ENCODE measurements around the gene ULK2. TPM values are rescaled to one million over a fixed set of nuclear protein-coding genes. Genes with fewer than 3 reads are reported as not detected.

ULK2 gene
- total RNA-seq, 2 experiments from 2014 or later = 14.4 to 17.2 TPM

DNA sequence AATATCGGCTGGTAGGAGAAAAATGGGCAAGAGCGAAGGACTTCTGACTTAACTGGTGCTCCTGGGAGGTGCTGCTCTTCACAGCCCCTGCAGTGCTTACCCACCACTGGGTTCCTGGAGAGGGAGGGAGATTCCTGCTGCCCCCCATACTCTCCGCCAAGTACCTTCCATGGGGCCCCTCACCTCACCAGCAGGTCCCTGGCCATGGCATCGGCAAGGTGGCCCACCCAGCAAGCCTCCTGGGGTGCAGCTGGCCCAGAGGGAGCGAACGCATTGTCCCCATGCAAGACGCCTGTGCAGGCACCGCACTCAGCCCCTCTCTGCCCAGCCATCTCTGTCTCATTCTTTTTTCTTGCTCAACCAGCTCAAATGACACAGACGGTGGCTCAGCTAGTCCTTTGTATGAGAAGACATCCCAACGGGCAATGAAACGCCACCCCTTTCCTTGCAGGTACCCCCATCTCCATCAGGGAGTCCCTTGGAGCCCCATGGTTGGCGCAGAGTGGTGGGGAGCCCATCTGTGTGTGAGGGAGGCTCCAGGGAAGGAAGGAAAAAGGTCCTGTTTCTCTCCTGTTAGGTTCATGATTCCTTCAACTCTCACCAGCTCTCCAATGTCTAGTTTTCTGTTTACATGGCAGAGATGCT lies 110.1 kb downstream of the ULK2 start:
- H3K4me3 Mint-ChIP-seq = no peak overlapping the region
- H3K27ac Mint-ChIP-seq = no peak overlapping the region
- CTCF ChIA-PET = no interaction called here
- no peak for DNase-seq
- POLR2A ChIA-PET = no interaction called here
- H3K4me1 Mint-ChIP-seq = no peaks in the 10 kb centered on the region
- peaks cover 5% of the 10 kb centered on the region for H3K27me3 Mint-ChIP-seq
- no peaks in the 10 kb centered on the region for H3K9me3 Mint-ChIP-seq
- H3K36me3 Mint-ChIP-seq (ENCODE audit: low read depth) = no peaks in the 10 kb centered on the region

DNA sequence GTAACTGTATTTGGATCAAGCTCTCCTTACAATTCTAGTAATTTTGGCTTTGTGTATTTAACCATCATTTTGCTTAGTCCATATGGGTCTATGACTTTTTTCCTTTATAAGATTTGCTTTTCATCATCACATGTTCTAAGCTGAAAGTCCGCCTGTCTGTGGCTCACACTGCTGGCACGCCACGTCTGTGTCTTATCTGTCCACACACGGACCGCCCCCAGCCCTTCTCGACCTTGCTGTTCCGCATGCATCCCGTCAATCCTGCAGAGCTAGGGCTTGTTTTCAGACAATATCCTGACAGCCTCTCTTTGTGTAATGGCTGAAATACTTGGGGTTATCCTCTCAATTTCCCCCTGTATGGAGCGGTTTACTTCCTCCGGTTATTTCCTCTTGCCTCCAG lies 111.2 kb downstream of the ULK2 start:
- Mint-ChIP-seq H3K9me3 (no peaks in the 10 kb centered on the region), H3K4me1 (no peaks in the 10 kb centered on the region), H3K36me3 (ENCODE audit: low read depth) (no peaks in the 10 kb centered on the region), H3K27me3 (peaks cover 5% of the 10 kb centered on the region), H3K27ac (no peak overlapping the region), H3K4me3 (no peak overlapping the region)
- CTCF ChIA-PET = interaction anchor here (1.1 kb wide), 1 partner anchor 12 kb away, joined by 4 read pairs; no protein-coding TSS in a partner anchor
- no peak for DNase-seq
- POLR2A ChIA-PET = no interaction called here

DNA sequence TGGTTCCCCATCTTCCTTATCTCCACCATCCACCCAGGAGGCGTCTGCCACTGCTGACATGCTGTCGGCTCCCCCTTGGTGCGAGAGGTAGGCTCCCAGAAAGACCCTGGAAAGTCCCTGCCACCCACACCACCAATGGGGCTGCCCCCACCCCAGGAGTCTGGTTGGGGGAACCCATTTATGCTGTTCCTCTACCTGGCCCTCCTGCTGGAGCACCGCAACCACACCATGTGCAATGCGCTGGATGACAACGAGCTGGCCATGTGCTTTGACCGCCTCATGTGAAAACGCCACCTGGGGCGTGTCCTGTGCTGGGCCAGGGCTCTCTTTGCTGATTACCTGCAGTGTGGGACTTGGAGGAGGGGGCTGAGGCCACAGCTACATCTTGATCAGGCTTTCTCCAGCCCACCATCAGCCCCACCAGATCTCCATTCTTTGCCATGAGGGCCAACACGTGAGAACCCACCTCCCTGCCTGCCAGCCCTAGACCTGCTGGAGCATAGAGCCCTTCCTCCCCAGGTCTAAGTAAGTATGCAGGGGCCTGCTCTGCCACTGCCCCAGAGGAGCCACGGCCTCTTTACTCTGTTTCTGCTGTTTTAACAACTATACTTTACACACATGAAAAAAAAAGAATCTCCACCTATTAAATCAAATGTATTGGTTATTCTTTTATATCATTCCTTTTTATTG lies 111.8 kb downstream of the ULK2 start:
- ChIA-PET POLR2A (no interaction called here), CTCF (interaction anchor here (0.7 to 1.1 kb wide), 2 partner anchors 11 to 19 kb away, joined by 3 to 4 read pairs; no protein-coding TSS in a partner anchor)
- no peaks in the 10 kb centered on the region for H3K36me3 Mint-ChIP-seq (ENCODE audit: low read depth)
- H3K4me1 Mint-ChIP-seq = no peaks in the 10 kb centered on the region
- no peak overlapping the region for H3K27ac Mint-ChIP-seq
- no peak overlapping the region for H3K4me3 Mint-ChIP-seq
- H3K27me3 Mint-ChIP-seq = peaks cover 3% of the 10 kb centered on the region
- DNase-seq = no peak
- no peaks in the 10 kb centered on the region for H3K9me3 Mint-ChIP-seq

DNA sequence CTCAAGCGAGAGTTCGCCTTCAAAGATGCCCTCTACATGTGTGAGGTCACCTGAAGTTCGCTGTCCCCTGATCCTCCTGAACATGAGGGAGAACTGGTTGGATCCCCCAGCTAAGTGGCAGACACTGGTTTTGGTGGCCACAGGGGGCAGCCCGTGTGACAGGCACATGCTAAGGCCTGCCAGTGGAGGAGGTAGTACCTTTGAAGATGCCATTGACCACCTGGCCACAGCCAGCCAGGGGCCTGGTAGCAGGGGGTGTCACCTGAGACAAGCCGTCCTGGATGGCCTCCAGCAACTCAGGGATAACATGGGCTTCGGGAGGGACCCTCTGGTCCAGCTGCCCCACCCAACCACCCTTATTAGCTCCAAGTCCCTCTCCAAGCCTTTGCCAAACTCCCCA lies 112.3 kb downstream of the ULK2 start:
- H3K27me3 Mint-ChIP-seq = no peaks in the 10 kb centered on the region
- no peak for DNase-seq
- no peaks in the 10 kb centered on the region for H3K36me3 Mint-ChIP-seq (ENCODE audit: low read depth)
- H3K4me1 Mint-ChIP-seq = no peaks in the 10 kb centered on the region
- no peak overlapping the region for H3K27ac Mint-ChIP-seq
- no peaks in the 10 kb centered on the region for H3K9me3 Mint-ChIP-seq
- H3K4me3 Mint-ChIP-seq = no peak overlapping the region
- ChIA-PET CTCF (interaction anchor here (0.7 to 3.0 kb wide), 2 partner anchors 11 to 20 kb away, joined by 3 to 16 read pairs; no protein-coding TSS in a partner anchor), POLR2A (no interaction called here)

DNA sequence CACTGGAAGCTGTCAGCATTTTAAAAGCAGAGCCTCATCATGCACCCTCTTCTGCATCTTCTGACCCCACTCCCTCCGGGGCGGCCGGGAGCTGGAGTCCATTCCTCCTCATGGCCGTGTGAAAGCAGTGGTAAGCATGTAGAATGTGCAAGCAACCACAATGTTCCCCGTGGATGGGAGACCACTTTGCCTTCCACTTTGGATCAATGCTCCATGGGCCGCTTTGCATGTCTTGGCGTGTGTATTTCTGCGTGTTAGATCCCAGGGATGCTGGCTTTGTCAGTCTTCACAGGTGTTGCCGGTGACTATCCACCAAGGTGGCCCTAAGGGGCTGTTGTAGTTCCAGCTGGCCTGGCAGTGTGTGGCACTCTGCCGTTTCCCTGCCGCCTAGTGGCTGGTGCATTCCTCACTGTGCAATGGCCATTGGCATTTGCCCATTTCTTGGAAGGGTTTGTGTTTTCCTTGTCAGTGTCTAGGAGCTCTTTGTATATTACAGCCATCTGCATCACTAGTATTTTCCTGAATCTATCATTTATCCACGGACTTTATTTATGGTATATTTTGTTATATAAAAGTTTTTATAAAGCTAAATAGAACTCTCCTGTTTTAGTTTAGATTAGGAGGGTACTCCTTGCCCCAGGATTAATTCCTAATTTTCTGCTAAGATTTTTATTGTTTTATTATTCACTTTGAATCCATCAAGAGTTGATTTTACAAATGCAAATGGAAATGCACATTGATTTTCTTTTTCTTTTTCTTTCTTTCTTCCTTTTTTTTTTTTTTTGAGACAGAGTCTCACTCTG lies 113.9 kb downstream of the ULK2 start:
- ChIA-PET POLR2A (no interaction called here), CTCF (interaction anchor here (1.9 to 3.0 kb wide), 3 partner anchors 8 to 13 kb away, joined by 6 to 16 read pairs (median 8); no protein-coding TSS in a partner anchor)
- no peaks in the 10 kb centered on the region for H3K9me3 Mint-ChIP-seq
- peaks cover 4% of the 10 kb centered on the region for H3K27me3 Mint-ChIP-seq
- no peak overlapping the region for H3K4me3 Mint-ChIP-seq
- H3K4me1 Mint-ChIP-seq = no peaks in the 10 kb centered on the region
- DNase-seq = no peak
- no peak overlapping the region for H3K27ac Mint-ChIP-seq
- H3K36me3 Mint-ChIP-seq (ENCODE audit: low read depth) = no peaks in the 10 kb centered on the region

DNA sequence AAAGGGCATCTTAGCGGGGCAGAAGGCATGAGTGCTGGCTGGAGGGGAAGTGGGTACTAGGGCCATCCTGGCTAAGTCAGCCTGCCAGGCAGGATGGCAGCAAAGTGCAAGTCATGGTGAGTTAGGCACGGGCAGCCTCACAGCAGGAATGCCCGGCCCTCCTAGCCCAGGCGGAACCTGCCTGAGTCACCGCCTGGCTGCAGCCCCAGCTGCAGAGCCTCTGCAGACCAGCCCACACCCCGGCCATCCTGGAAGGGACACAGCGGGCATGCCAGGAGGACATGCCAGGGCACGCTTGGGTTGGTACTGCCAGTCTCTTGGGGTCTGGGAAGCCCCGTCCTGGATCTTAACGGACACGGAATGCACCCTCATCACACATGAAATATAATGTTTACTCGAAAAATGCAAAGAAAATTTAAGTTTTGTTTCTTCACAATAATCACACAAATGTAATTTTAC lies 114.7 kb downstream of the ULK2 start:
- H3K27me3 Mint-ChIP-seq = peaks cover 4% of the 10 kb centered on the region
- H3K4me1 Mint-ChIP-seq = no peaks in the 10 kb centered on the region
- ChIA-PET CTCF (interaction anchor here (1.9 to 3.0 kb wide), 3 partner anchors 9 to 13 kb away, joined by 6 to 16 read pairs (median 8); no protein-coding TSS in a partner anchor), POLR2A (no interaction called here)
- H3K27ac Mint-ChIP-seq = no peak overlapping the region
- no peak for DNase-seq
- no peak overlapping the region for H3K4me3 Mint-ChIP-seq
- no peaks in the 10 kb centered on the region for H3K9me3 Mint-ChIP-seq
- H3K36me3 Mint-ChIP-seq (ENCODE audit: low read depth) = no peaks in the 10 kb centered on the region

DNA sequence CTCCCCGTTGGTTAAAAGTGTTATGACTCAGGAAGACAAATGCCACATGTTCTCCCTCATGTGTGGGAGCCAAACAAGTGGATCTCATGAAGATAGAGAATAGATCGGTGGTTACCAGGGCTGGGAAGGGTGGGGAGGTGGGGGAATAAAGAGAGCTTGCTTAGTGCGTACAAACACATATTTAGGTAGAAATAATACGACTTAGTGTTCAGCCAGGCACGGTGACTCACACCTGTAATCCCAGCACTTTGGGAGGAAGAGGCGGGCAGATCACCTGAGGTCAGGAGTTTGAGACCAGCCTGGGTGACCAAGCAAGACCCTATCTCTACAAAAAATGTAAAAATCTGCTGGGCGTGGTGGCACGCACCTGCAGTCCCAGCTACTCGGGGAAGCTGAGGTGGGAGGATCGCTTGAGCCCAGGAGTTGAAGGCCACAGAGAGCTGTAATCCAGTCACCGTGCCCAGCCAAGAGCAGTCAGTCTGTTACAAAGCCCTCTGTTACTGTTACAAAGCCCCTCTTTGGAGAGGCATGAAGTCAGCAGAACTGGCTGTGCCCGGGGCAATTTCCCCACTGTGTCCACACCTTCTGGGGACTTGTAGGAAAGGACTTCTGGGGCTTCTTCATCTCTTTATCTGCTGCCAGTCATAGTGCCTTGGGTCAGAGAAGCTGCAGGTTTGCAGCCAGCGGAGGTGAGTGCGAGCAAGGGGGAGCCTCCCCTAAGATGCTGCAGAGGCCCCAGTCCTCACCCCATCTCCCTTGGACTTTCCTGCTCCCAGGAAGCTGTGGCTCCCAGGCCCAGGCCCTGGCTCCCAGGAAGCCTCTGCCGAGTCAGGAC lies 115.3 kb downstream of the ULK2 start:
- ChIA-PET POLR2A (no interaction called here), CTCF (interaction anchor here (1.9 to 3.0 kb wide), 3 partner anchors 8 to 14 kb away, joined by 6 to 16 read pairs (median 8); no protein-coding TSS in a partner anchor)
- no peak overlapping the region for H3K27ac Mint-ChIP-seq
- no peak for DNase-seq
- no peaks in the 10 kb centered on the region for H3K36me3 Mint-ChIP-seq (ENCODE audit: low read depth)
- no peaks in the 10 kb centered on the region for H3K4me1 Mint-ChIP-seq
- H3K27me3 Mint-ChIP-seq = peaks cover 10% of the 10 kb centered on the region
- no peaks in the 10 kb centered on the region for H3K9me3 Mint-ChIP-seq
- H3K4me3 Mint-ChIP-seq = no peak overlapping the region

DNA sequence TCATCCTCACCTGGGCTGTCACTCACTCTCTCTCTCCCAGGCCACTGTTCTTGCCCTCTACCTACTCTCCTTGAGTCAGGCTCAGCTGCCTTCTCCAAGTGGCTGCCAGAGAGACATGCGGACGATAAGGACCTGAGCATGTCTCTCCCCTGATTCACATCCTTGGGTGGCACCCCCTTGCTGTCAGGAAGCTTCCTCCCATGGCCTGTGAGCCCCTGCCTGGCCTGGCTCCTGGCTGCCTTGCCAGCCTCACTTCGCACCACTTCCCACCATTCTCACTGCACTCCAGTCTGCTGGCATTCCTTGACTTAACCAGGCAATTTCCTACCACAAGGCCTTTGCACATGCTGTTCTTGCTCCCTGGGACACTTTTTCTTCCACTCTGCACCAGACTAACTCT lies 116.9 kb downstream of the ULK2 start:
- H3K4me1 Mint-ChIP-seq = no peaks in the 10 kb centered on the region
- H3K4me3 Mint-ChIP-seq = no peak overlapping the region
- ChIA-PET CTCF (no interaction called here), POLR2A (no interaction called here)
- no peak for DNase-seq
- H3K27me3 Mint-ChIP-seq = peaks cover 12% of the 10 kb centered on the region
- H3K9me3 Mint-ChIP-seq = no peaks in the 10 kb centered on the region
- no peaks in the 10 kb centered on the region for H3K36me3 Mint-ChIP-seq (ENCODE audit: low read depth)
- no peak overlapping the region for H3K27ac Mint-ChIP-seq

DNA sequence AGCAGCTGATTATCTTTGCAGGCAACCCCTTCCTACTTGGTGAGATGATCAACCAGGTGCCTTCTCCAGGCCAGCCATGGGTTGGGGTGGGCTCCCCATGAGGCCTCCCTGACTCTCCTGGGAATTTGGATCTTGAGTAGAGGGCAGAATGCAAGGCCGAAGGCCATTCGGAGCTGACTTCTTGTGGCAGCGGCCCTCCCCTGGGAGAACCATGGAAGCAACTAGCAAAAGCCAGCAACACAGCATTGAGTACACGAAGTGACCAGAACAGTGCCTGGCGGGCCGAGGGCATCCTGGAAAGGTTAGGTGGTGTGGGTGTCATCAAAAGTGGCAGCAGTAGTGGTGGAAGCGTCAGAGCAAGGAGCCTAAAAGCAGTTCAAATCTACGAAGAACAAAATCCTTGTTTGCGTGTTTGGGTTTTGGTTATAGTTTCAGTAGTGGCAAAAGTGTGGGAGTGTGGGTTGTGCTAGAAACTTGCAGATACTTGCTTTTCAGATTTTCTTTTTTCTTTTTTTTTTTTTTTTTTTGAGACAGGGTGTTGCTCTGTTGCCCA lies 117.6 kb downstream of the ULK2 start:
- POLR2A ChIA-PET = no interaction called here
- Mint-ChIP-seq H3K4me1 (peaks cover under 1% of the 10 kb centered on the region), H3K27me3 (peaks cover 12% of the 10 kb centered on the region), H3K4me3 (no peak overlapping the region), H3K9me3 (no peaks in the 10 kb centered on the region), H3K36me3 (ENCODE audit: low read depth) (no peaks in the 10 kb centered on the region), H3K27ac (no peak overlapping the region)
- DNase-seq = no peak
- CTCF ChIA-PET = no interaction called here

DNA sequence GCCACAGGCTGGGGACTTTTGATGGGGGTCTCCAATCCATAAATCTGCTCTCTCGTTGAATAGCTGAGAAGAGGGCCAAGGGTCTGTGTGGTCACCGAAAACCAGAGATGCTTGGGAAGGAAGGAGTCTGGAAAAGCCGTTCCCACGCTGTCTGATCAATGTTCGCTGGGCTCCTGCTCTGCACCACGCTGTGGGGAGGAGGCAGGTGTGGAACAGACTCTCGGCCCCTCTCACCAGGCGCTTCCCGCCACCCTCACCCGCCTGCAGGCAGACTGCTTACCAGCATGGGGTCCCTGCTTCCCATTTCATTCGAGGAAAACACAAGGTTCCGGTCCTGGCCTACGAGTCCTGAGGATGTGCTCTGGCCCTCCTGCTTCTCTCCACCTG lies 118.9 kb downstream of the ULK2 start:
- Mint-ChIP-seq H3K9me3 (no peaks in the 10 kb centered on the region), H3K36me3 (ENCODE audit: low read depth) (no peaks in the 10 kb centered on the region), H3K4me1 (peaks cover 6% of the 10 kb centered on the region), H3K27me3 (peaks cover 12% of the 10 kb centered on the region), H3K27ac (no peak overlapping the region), H3K4me3 (no peak overlapping the region)
- no peak for DNase-seq
- ChIA-PET POLR2A (no interaction called here), CTCF (no interaction called here)

DNA sequence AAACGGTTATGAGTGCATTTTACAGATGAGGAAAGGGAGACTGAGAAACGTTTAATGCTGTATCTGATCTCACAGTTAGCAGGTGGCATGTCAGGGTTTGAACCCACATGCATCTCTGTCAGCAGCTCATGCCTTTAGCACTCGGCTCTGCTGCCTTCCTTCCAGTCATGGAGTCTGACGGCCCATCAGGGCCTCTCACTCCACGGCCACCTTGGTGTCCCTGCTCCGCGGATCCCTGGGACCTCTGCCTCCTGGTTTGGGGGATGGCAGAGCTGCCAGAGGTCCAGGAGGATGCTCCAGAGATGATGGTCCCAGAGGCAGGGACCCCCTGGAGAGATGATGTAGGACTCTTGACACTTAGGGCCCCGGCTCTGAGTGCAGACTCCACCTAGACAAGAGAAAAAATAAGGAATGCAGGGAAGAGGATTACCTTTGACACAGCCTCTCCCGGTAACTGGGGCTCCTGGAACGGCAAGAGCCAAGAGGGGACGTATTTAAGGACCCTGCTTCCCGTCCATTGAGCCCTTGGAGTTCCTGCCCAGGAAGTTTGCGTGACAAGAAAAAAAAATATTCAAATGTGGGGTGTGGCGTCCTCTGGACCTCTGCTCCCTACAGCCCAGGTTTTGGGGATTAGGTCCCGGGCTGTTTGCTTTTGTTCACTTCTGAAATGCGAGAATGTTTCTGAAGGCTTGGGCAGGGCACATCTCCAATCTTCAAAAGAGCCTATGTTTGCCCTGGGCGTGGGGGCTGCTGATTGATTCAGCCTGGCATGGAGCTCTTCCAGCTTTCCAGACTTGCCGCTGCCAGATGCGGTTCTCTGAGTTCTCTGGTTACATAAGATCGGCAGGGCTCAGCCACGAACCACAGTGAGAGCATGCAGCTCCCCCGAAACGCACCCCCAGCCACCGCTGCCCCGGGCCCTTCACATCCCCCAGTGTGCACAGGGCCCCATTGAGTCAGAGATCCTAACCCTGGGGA lies 119.6 kb downstream of the ULK2 start, which contains the start of gene ALDH3A1:
TSS of gene ALDH3A1 (minus strand) at position 470 of the 978 bp plus-strand sequence. CDS start 3,169 bp downstream, outside the sequence.
- H3K9me3 Mint-ChIP-seq = no peaks in the 10 kb centered on the region
- DNase-seq = no peak
- no peak within 1 kb of the TSS for H3K4me3 Mint-ChIP-seq
- peaks cover 6% of the 10 kb centered on the region for H3K4me1 Mint-ChIP-seq
- H3K36me3 Mint-ChIP-seq (ENCODE audit: low read depth) = no peaks in the 10 kb centered on the region
- ChIA-PET POLR2A (no interaction called here), CTCF (no interaction called here)
- peaks cover 12% of the 10 kb centered on the region for H3K27me3 Mint-ChIP-seq
- no peak within 1 kb of the TSS for H3K27ac Mint-ChIP-seq

Measured in activated CD4-positive, alpha-beta memory T cell treated with anti-CD3 and anti-CD28 coated beads, Interleukin-2, amount 10 ng/mL, durations not matched to agents 7 days and 5 days (primary cell).